SU-DHL-6 (cell line): ENCODE results near the gene GSC.

Source experiments
- H2AFZ ChIP-seq: fragments of 200-600 bp; sonication (generic); 2 replicates; pipeline ENCODE4 v1.6.1; 2014; ENCODE audit warnings: low read depth, mild to moderate bottlenecking, moderate library complexity, mixed read lengths, antibody characterized with exemption, low read length; ENCODE audit not compliant: severe bottlenecking
- H3F3A ChIP-seq: fragments of 200-600 bp; shearing (Covaris generic); 2 replicates; pipeline ENCODE4 v1.6.0; 2016; ENCODE audit warnings: antibody characterized with exemption, mild to moderate bottlenecking; ENCODE audit not compliant: insufficient read depth
- H3K27ac ChIP-seq: fragments of 200-600 bp; sonication (generic); 2 replicates; pipeline ENCODE4 v1.5.1; 2016; ENCODE audit warnings: low read depth, mild to moderate bottlenecking, low read length, moderate library complexity, mixed read lengths
- H3K27me3 ChIP-seq: fragments of 200-600 bp; sonication (generic), shearing (Covaris generic); 2 replicates; pipeline ENCODE4 v1.6.0; 2014; ENCODE audit warnings: mild to moderate bottlenecking, low read length
- H3K36me3 ChIP-seq: fragments of 200-600 bp; sonication (generic); 2 replicates; pipeline ENCODE4 v1.6.1; 2014; ENCODE audit warnings: mild to moderate bottlenecking, low read length, mixed read lengths
- H3K4me2 ChIP-seq: fragments of 300-600, 200-600 bp; shearing (Covaris generic), sonication (generic); 2 replicates; pipeline ENCODE4 v1.6.0; 2014; ENCODE audit warnings: low read length, low read depth, mild to moderate bottlenecking; ENCODE audit not compliant: poor library complexity, severe bottlenecking
- H3K4me3 ChIP-seq: fragments of 200-600 bp; sonication (generic); 2 replicates; pipeline ENCODE4 v1.5.1; 2014; ENCODE audit warnings: antibody characterized with exemption, low read length, mild to moderate bottlenecking, mixed read lengths; ENCODE audit not compliant: insufficient read depth, poor library complexity, severe bottlenecking
- H3K79me2 ChIP-seq: fragments of 200-600 bp; sonication (generic); 2 replicates; pipeline ENCODE4 v1.6.1; 2014; ENCODE audit warnings: mild to moderate bottlenecking, low read length, moderate library complexity; ENCODE audit not compliant: insufficient read depth
- H3K9ac ChIP-seq: fragments of 200-600 bp; sonication (generic); 2 replicates; pipeline ENCODE4 v1.7.0; 2014; ENCODE audit warnings: mild to moderate bottlenecking, low read length
- H3K9me2 ChIP-seq: fragments of 200-600 bp; sonication (generic); replicated peaks from 2 replicates; pipeline ENCODE4 v1.6.1; 2014; ENCODE audit warnings: low read length; ENCODE audit not compliant: insufficient read depth
- H3K9me3 ChIP-seq: fragments of 200-600 bp; sonication (generic); 2 replicates; pipeline ENCODE4 v1.6.1; 2014; ENCODE audit warnings: low read length, mixed read lengths; ENCODE audit not compliant: insufficient read depth
- H4K20me1 ChIP-seq: fragments of 200-600 bp; sonication (generic); 2 replicates; pipeline ENCODE4 v1.6.1; 2014; ENCODE audit warnings: low read depth, mild to moderate bottlenecking, antibody characterized with exemption, low read length, moderate library complexity, mixed read lengths
- EZH2phosphoT487 ChIP-seq: fragments of 200-600 bp; sonication (generic), shearing (Covaris generic); conservative IDR thresholded peaks from 2 replicates; pipeline ENCODE4 v1.6.1; 2018; ENCODE audit warnings: mild to moderate bottlenecking, antibody characterized with exemption, low read length, moderate library complexity, mixed read lengths
- TF ChIP-seq, protein P1 (sequence below): fragments of 200-600 bp; sonication (generic); IDR thresholded peaks from one replicate; pipeline ENCODE4 v1.5.1; 2017; ENCODE audit warnings: antibody characterized with exemption, mild to moderate bottlenecking, low read length, moderate library complexity; ENCODE audit not compliant: insufficient read depth, poor library complexity, severe bottlenecking

GSC gene

DNA sequence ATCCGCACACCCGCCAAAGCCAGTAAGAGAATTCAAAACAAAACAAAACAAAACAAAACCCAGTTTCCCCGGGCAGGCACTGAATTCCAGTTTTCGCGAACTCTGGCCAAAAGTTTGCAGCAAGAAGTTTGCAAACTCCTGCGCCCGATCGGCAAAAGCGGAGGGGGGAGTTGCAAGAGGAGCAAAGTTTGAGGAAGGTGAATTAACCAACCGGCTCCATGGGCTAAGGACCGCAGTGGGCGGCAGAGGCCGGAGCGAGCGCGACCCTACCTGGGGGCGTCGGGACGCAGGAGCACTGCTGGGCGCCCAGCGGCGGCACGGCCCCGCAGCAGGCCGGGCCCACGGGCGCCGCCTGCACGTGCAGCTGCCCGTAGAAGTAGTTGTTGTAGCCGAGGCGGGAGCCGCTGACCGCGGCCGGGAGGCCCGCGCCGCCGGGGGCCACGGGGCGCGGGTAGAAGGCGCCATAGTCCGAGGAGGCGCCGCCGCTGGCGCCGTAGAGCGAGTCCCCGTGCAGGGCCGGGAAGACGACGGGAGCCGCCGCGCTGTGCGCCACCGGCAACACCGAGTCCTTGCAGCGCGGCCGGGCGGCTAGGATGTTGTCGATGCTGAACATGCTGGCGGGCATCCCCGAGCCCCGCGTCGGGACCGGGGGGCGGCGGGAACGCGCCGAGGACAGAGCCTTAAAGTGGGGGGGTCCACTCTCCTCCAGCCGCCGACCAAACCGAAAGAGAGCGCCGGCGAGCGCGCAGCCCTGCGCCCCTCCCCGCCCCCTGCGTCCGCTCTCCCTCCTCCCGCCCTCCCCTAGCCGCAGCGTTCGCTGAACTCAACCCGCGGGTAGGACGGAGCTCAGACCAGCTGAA lies at the start of gene GSC:
Gene GSC, minus strand, starts transcription at position 723 of the 860 bp plus-strand sequence. Its CDS starts 98 bp downstream, at position 625.
- H3K4me3 ChIP-seq, result no peak within 1 kb of the TSS
- H3K4me2 ChIP-seq, result no peak within 1 kb of the TSS
- no peaks in the 10 kb centered on the region for H3K9me3 ChIP-seq
- H3K27ac ChIP-seq, result no peak within 1 kb of the TSS
- H3K79me2 ChIP-seq, result no peaks in the 10 kb centered on the region
- no peak within 1 kb of the TSS for H3K9ac ChIP-seq
- no peaks in the 10 kb centered on the region for H3K9me2 ChIP-seq
- no peak within 1 kb of the TSS for H2AFZ ChIP-seq
- no peaks in the 10 kb centered on the region for H4K20me1 ChIP-seq
- no peaks in the 10 kb centered on the region for H3K27me3 ChIP-seq
- H3F3A ChIP-seq, result no peaks in the 10 kb centered on the region
- TF ChIP-seq, protein P1, sequence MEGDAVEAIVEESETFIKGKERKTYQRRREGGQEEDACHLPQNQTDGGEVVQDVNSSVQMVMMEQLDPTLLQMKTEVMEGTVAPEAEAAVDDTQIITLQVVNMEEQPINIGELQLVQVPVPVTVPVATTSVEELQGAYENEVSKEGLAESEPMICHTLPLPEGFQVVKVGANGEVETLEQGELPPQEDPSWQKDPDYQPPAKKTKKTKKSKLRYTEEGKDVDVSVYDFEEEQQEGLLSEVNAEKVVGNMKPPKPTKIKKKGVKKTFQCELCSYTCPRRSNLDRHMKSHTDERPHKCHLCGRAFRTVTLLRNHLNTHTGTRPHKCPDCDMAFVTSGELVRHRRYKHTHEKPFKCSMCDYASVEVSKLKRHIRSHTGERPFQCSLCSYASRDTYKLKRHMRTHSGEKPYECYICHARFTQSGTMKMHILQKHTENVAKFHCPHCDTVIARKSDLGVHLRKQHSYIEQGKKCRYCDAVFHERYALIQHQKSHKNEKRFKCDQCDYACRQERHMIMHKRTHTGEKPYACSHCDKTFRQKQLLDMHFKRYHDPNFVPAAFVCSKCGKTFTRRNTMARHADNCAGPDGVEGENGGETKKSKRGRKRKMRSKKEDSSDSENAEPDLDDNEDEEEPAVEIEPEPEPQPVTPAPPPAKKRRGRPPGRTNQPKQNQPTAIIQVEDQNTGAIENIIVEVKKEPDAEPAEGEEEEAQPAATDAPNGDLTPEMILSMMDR, result no peak
- no peak for TF ChIP-seq EZH2phosphoT487
- H3K36me3 ChIP-seq, result no peaks in the 10 kb centered on the region

DNA sequence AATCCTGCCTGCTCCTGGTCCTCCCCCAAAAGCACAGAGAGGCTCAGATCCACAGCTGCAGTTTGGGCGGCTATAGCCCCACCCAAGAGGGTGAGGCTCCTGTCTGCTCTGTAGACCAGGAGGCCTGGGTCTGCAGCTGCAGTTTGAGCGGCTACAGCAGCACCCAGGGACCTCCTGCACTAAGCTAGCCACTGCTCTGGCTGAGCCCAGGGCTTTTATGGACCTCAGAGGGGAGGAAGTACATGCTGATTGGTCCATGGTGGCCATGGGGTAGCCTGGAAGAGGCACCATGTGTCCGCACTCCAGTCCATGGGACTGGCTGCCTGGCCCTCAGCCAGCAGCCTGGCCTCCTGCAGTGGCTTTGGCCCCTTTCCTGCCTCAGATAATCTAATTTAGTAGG lies 49.6 kb upstream of the GSC start:
- no peak overlapping the region for H3K4me2 ChIP-seq
- H3K27ac ChIP-seq, result no peak overlapping the region
- TF ChIP-seq EZH2phosphoT487, result no peak
- TF ChIP-seq, protein P1, result no peak
- H3K27me3 ChIP-seq, result no peaks in the 10 kb centered on the region
- H4K20me1 ChIP-seq, result no peaks in the 10 kb centered on the region
- H3F3A ChIP-seq, result no peaks in the 10 kb centered on the region
- H3K79me2 ChIP-seq, result no peaks in the 10 kb centered on the region
- H3K4me3 ChIP-seq, result no peak overlapping the region
- no peaks in the 10 kb centered on the region for H3K36me3 ChIP-seq
- H2AFZ ChIP-seq, result no peak overlapping the region
- H3K9me3 ChIP-seq, result no peaks in the 10 kb centered on the region
- no peaks in the 10 kb centered on the region for H3K9me2 ChIP-seq
- no peak overlapping the region for H3K9ac ChIP-seq

DNA sequence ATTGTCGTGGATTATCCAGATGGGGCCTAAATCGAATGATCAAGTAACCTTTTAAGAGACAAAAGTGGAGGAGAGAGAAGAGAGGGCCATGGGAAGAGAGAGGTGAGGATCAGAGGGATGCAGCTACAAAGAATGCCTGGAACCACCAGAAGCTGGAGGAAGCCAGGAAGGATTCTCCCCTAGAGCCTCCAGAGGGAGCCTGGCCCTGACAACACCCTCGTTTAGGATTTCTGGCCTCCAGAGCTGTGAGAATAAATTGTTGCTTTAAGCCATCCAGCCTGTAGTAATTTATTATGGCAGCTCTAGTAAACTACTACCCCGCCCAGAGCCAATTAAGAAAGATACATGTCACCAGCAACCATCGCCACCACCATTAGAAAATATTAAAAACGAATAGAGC lies 46.2 kb upstream of the GSC start:
- no peak for TF ChIP-seq EZH2phosphoT487
- TF ChIP-seq, protein P1, result no peak
- Histone ChIP-seq H3K79me2 (no peaks in the 10 kb centered on the region), H3K4me3 (no peak overlapping the region), H4K20me1 (no peaks in the 10 kb centered on the region), H3K9me3 (no peaks in the 10 kb centered on the region), H3K4me2 (no peak overlapping the region), H3K27ac (no peak overlapping the region), H3K9me2 (no peaks in the 10 kb centered on the region), H3F3A (no peaks in the 10 kb centered on the region), H3K9ac (no peak overlapping the region), H3K36me3 (no peaks in the 10 kb centered on the region), H2AFZ (no peak overlapping the region), H3K27me3 (no peaks in the 10 kb centered on the region)
